NCI-H345 (cell line): ENCODE results near the gene BHLHE23.
A peak's percentile ranks its signal among the peaks of the same experiment; 100 is the strongest.

Source experiments
- DNase-seq: peaks from one replicate; lab custom pipeline; 2025; lab: John Stamatoyannopoulos, UW

Gene BHLHE23

GRCh38 chr20:63006540-63007359 lies at the start of gene BHLHE23:
Gene BHLHE23 (minus strand): TSS chr20:63006964. CDS start chr20:63006774, 190 bp downstream.
- DNase-seq = peak; percentile 29

- DNase-seq = no peak
These were observed 48.9 kb upstream of the BHLHE23 start for GRCh38 chr20:63055575-63056235.

GRCh38 chr20:63054681-63055240 lies 48.0 kb upstream of the BHLHE23 start:
- DNase-seq = no peak

GRCh38 chr20:63054103-63054474 lies 47.3 kb upstream of the BHLHE23 start:
- DNase-seq = no peak

GRCh38 chr20:63053432-63054102 lies 46.8 kb upstream of the BHLHE23 start:
- no peak for DNase-seq

- DNase-seq = no peak
These were observed 46.0 kb upstream of the BHLHE23 start for GRCh38 chr20:63052571-63053431.

GRCh38 chr20:63051911-63052310 lies 45.1 kb upstream of the BHLHE23 start:
- DNase-seq = no peak

- no peak for DNase-seq
These were observed 44.6 kb upstream of the BHLHE23 start for GRCh38 chr20:63051186-63051860.

GRCh38 chr20:63050406-63050805 lies 43.6 kb upstream of the BHLHE23 start:
- no peak for DNase-seq

- DNase-seq = no peak
These were observed 42.9 kb upstream of the BHLHE23 start for GRCh38 chr20:63049561-63050221.

GRCh38 chr20:63049191-63049518 lies 42.4 kb upstream of the BHLHE23 start:
- no peak for DNase-seq

- no peak for DNase-seq
These were observed 41.9 kb upstream of the BHLHE23 start for GRCh38 chr20:63048516-63049190.

GRCh38 chr20:63047946-63048345 lies 41.2 kb upstream of the BHLHE23 start:
- DNase-seq = no peak

- DNase-seq = no peak
These were observed 40.5 kb upstream of the BHLHE23 start for GRCh38 chr20:63047267-63047666.

- DNase-seq = no peak
These were observed 40.1 kb upstream of the BHLHE23 start for GRCh38 chr20:63046841-63047240.

- no peak for DNase-seq
These were observed 39.2 kb upstream of the BHLHE23 start for GRCh38 chr20:63045991-63046390.

GRCh38 chr20:63045401-63045800 lies 38.6 kb upstream of the BHLHE23 start:
- no peak for DNase-seq

GRCh38 chr20:63044605-63045004 lies 37.8 kb upstream of the BHLHE23 start:
- no peak for DNase-seq

- DNase-seq = no peak
These were observed 37.4 kb upstream of the BHLHE23 start for GRCh38 chr20:63044204-63044600.
